ENCODE data around the gene HOXD11. TPM values are rescaled to one million over a fixed set of nuclear protein-coding genes. Genes with fewer than 3 reads are reported as not detected.

Gene HOXD11
- total RNA-seq, 4 donors from 2014 or later: not detected

DNA sequence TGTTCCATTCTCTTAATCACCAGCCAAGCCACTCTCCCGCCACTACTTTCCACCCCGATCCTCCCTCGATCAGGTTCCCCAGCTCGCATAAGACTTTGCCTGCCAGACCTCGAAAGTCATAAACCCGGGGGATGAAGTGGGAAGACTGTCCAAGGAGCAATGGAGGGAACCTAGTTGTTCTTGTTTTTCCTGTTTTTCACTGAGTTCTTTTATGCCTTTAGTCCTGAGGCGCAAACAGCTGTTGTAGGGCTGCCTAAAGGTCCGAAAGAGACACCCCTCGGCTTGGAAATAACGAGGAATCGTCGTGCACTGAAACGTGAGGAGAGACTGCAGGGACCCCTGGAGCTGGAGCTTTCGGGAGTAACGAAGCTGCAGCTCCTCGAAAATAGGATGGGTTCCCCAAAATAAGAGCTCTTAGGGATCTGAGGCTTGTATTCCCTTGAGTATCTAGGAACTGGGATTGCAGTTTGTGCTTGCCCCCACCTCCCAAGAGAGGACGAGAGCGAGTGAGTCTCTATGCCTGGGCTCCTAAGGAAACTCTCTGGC lies 9.2 kb upstream of the HOXD11 start:
- peaks cover 24 to 52% (median 26%) of the 10 kb centered on the region in 3 donors for H3K4me1 ChIP-seq
- TF ChIP-seq, protein P1, sequence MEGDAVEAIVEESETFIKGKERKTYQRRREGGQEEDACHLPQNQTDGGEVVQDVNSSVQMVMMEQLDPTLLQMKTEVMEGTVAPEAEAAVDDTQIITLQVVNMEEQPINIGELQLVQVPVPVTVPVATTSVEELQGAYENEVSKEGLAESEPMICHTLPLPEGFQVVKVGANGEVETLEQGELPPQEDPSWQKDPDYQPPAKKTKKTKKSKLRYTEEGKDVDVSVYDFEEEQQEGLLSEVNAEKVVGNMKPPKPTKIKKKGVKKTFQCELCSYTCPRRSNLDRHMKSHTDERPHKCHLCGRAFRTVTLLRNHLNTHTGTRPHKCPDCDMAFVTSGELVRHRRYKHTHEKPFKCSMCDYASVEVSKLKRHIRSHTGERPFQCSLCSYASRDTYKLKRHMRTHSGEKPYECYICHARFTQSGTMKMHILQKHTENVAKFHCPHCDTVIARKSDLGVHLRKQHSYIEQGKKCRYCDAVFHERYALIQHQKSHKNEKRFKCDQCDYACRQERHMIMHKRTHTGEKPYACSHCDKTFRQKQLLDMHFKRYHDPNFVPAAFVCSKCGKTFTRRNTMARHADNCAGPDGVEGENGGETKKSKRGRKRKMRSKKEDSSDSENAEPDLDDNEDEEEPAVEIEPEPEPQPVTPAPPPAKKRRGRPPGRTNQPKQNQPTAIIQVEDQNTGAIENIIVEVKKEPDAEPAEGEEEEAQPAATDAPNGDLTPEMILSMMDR (IDR thresholded peaks at IDR 0.05): no peak
- no peak for TF ChIP-seq POLR2A (IDR thresholded peaks at IDR 0.05)
- peaks cover 51 to 100% (median 86%) of the 10 kb centered on the region in 4 donors for H3K27me3 ChIP-seq
- peak overlapping the region in 3 of 4 donors; percentile 28 to 63 (median 40) for H3K4me3 ChIP-seq
- no peaks in the 10 kb centered on the region for H3K36me3 ChIP-seq
- intact Hi-C loops (cut with DNase I): loop anchor here (10.0 kb wide), 1 partner anchor 413 kb away; no protein-coding TSS in a partner anchor
- no peak for DNase-seq
- H3K27ac ChIP-seq: no peak overlapping the region
- 1 to 3% methylated on average over 14 to 15 of the region's 18 CpGs for WGBS, 2 donors
- H3K9me3 ChIP-seq: no peaks in the 10 kb centered on the region

DNA sequence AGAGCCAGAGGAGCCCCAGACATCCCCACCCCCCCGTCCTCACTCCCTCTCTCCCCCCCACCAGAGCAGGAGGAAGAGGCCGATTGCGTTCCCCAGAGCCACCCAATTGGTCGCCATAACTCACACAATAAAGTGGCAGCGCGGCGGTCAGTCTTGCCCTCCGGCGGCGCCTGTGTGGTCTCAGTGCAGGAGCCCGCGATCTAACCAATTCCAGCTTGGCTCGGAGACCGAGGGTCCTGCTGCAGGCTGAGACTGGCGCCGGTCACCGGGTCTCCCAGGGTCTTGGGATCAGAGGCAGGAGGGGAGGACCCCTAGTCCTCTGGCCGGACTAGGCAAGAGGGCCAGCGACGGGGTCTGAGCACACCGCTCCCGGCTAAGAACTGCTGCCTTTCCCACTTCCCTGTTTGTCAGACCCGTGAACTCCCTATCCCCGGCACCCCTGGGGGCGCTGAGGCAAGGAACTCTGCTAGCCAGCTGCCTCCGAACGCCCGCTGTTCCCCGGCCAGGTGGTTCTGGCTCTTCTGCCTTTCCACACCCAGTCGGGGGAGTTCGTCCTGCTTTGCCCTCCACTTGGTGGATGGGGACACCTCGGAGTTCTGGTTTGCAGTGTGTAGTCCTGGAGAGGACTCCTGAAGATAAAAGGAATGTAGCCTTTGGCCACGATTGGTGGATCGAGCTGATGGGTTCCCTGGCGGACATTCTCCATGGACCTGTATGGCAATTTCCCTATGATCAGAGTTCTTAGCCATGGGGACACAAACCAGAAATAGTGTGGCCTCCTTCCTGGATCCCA lies 8.5 kb upstream of the HOXD11 start:
- Histone ChIP-seq H3K27ac (no peak overlapping the region), H3K4me1 (peaks cover 17 to 46% (median 20%) of the 10 kb centered on the region in 3 donors), H3K4me3 (no peak overlapping the region), H3K27me3 (peaks cover 45 to 100% (median 85%) of the 10 kb centered on the region in 4 donors), H3K9me3 (no peaks in the 10 kb centered on the region), H3K36me3 (no peaks in the 10 kb centered on the region)
- DNase-seq: no peak
- intact Hi-C loops (cut with DNase I): loop anchor here (10.0 kb wide), 1 partner anchor 414 kb away; no protein-coding TSS in a partner anchor
- WGBS, 2 donors: 5 to 13% methylated on average over 5 to 19 of the region's 35 CpGs
- TF ChIP-seq POLR2A (IDR thresholded peaks at IDR 0.05): no peak
- TF ChIP-seq, protein P1 (IDR thresholded peaks at IDR 0.05): no peak

DNA sequence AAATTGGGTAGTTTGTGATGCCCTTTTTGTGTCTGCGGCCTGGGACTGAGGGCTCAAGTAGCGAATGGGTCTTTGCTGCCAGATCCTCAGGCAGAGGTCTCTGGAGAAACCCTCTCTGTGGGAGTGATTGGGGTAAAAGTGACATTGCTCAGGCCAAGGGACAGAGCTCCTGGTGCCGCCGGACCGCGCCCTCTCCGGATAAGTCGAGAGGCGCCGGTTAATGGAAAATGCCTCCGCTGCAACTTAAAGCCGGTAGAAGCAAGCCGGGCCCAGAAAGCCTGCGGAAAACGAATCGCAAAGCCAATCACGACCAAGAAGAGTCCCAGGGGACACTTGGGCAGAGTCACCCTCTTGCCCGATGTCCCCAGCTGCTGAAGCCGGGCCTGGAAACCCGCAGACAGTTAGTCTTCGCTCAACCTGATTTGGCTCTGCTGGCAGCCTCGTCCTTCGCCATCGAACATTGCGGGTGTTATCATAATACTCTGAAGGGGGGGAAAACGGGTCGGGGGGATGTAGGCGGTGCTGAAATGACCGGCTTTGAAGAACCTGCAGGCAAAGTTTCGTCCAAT lies 7.8 kb upstream of the HOXD11 start:
- intact Hi-C loops (cut with DNase I): loop anchor here (10.0 kb wide), 1 partner anchor 414 kb away; no protein-coding TSS in a partner anchor
- Histone ChIP-seq H3K36me3 (no peaks in the 10 kb centered on the region), H3K4me3 (no peak overlapping the region), H3K27ac (no peak overlapping the region), H3K9me3 (no peaks in the 10 kb centered on the region), H3K27me3 (peaks cover 51 to 100% (median 86%) of the 10 kb centered on the region in 4 donors), H3K4me1 (peaks cover 17 to 48% (median 24%) of the 10 kb centered on the region in 3 donors)
- WGBS, 2 donors: 4 to 22% methylated on average over 13 to 20 of the region's 30 CpGs
- DNase-seq: no peak
- TF ChIP-seq POLR2A (IDR thresholded peaks at IDR 0.05): no peak
- TF ChIP-seq, protein P1 (IDR thresholded peaks at IDR 0.05): no peak

DNA sequence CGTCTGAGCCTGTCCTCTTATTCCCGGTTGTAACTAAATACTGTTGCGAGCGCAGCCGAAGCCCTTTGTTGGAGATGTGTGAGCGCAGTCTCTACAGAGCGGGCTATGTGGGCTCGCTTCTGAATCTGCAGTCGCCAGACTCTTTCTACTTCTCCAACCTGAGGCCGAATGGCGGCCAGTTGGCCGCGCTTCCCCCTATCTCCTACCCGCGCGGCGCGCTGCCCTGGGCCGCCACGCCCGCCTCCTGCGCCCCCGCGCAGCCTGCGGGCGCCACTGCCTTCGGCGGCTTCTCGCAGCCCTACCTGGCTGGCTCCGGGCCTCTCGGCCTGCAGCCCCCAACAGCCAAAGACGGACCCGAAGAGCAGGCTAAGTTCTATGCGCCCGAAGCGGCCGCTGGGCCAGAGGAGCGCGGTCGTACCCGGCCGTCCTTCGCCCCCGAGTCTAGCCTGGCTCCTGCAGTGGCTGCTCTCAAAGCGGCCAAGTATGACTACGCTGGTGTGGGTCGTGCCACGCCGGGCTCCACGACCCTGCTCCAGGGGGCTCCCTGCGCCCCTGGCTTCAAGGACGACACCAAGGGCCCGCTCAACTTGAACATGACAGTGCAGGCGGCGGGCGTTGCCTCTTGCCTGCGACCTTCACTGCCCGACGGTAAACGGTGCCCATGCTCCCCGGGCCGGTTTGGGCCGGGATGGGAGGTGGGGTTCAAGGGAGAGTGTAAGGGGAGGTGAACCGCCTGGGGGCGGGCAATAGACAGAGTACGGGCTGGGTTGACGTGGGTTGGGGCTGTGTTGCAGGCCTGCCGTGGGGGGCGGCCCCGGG lies 7.1 kb upstream of the HOXD11 start, which contains the start of gene HOXD12:
Gene HOXD12 (plus strand): TSS at position 68 of the 819 bp plus-strand sequence. CDS start 7 bp downstream, at position 75.
- Histone ChIP-seq H3K27me3 (peaks cover 49 to 100% (median 85%) of the 10 kb centered on the region in 4 donors), H3K36me3 (no peaks in the 10 kb centered on the region), H3K9me3 (no peaks in the 10 kb centered on the region), H3K4me1 (peaks cover 24 to 55% (median 31%) of the 10 kb centered on the region in 3 donors), H3K27ac (no peak within 1 kb of the TSS), H3K4me3 (no peak within 1 kb of the TSS)
- 18 to 22% methylated on average over 3 to 39 of the region's 70 CpGs for WGBS, 2 donors
- intact Hi-C loops (cut with DNase I): loop anchor here (10.0 kb wide), 1 partner anchor 415 kb away; no protein-coding TSS in a partner anchor
- DNase-seq: no peak
- TF ChIP-seq POLR2A (IDR thresholded peaks at IDR 0.05): no peak
- TF ChIP-seq, protein P1 (IDR thresholded peaks at IDR 0.05): no peak

All from esophagus squamous epithelium (tissue), 5 donors.